Smooth muscle cell (in vitro differentiated cells): ENCODE results near the gene KCNK6. TPM values are rescaled to one million over a fixed set of nuclear protein-coding genes. Genes with fewer than 3 reads are reported as not detected.

Experiments
- DNase-seq: peaks from one replicate; lab custom pipeline; 2025; ENCODE audit not compliant: unreplicated experiment; lab: John Stamatoyannopoulos, UW
- H2AFZ ChIP-seq: fragments of 200-600 bp; sonication (generic); 2 replicates; pipeline ENCODE4 v1.6.0; 2016; ENCODE audit warnings: antibody characterized with exemption, low read depth, mild to moderate bottlenecking
- H3F3A ChIP-seq: fragments of 200-600 bp; sonication (generic); 2 replicates; pipeline ENCODE4 v1.6.0; 2017; ENCODE audit warnings: antibody characterized with exemption, low read depth
- H3K27ac ChIP-seq: fragments of 200-600 bp; sonication (generic); 2 replicates; pipeline ENCODE4 v1.5.1; 2016; ENCODE audit warnings: low read depth, mild to moderate bottlenecking
- H3K27me3 ChIP-seq: fragments of 200-600 bp; sonication (generic); 2 replicates; pipeline ENCODE4 v1.6.1; 2016; ENCODE audit warnings: low read depth, mild to moderate bottlenecking
- H3K36me3 ChIP-seq: fragments of 200-600 bp; sonication (generic); 2 replicates; pipeline ENCODE4 v1.5.1; 2016; ENCODE audit warnings: low read depth
- H3K4me1 ChIP-seq: fragments of 200-600 bp; sonication (generic); 2 replicates; pipeline ENCODE4 v1.5.1; 2016; ENCODE audit warnings: low read depth
- H3K4me2 ChIP-seq: fragments of 200-600 bp; sonication (generic); 2 replicates; pipeline ENCODE4 v1.6.0; 2016; ENCODE audit warnings: mild to moderate bottlenecking
- H3K4me3 ChIP-seq: fragments of 200-600 bp; sonication (generic); 2 replicates; pipeline ENCODE4 v1.5.1; 2016; ENCODE audit warnings: mild to moderate bottlenecking
- H3K79me2 ChIP-seq: fragments of 200-600 bp; sonication (generic); 2 replicates; pipeline ENCODE4 v1.6.0; 2016; ENCODE audit warnings: low read depth, mild to moderate bottlenecking
- H3K9ac ChIP-seq: fragments of 200-600 bp; sonication (generic); 2 replicates; pipeline ENCODE4 v1.6.0; 2016; ENCODE audit warnings: low read depth
- H3K9me3 ChIP-seq: fragments of 200-600 bp; sonication (generic); replicated peaks from 2 replicates; pipeline ENCODE4 v1.5.1; 2016; ENCODE audit warnings: low read depth
- H4K20me1 ChIP-seq: fragments of 200-600 bp; sonication (generic); 2 replicates; pipeline ENCODE4 v1.6.0; 2016; ENCODE audit warnings: low read depth
- WGBS: methylation state at CpG from one replicate; pipeline ENCODE4 v1.1.7; 2016; ENCODE audit warnings: low lambda C conversion rate; 5-methylcytosine and 5-hydroxymethylcytosine counted together
- polyA plus RNA-seq: library from polyadenylated mRNA; unstranded; fragments of >200 nt; fragmentation: Nextera tagmentation; extraction: Ambion mirVana; gene quantifications from 2 replicates; pipeline ENCODE4 v1.2.1, GENCODE V29; 2016
- total RNA-seq: library from RNA; depleted of rRNA; stranded (reverse); fragments of >200 nt; gene quantifications from 2 replicates; pipeline ENCODE4 v1.2.3, GENCODE V29; 2014
- TF ChIP-seq, protein P1 (sequence below): fragments of 200-600 bp; sonication (generic); IDR thresholded peaks from 2 replicates; pipeline ENCODE4 v1.5.1; 2017; ENCODE audit warnings: borderline replicate concordance, mild to moderate bottlenecking, antibody characterized with exemption; ENCODE audit not compliant: insufficient read depth, poor library complexity, severe bottlenecking

Gene KCNK6
- total and polyA plus RNA-seq, 2 experiments from 2014 or later = 6.5 to 12.6 TPM

DNA sequence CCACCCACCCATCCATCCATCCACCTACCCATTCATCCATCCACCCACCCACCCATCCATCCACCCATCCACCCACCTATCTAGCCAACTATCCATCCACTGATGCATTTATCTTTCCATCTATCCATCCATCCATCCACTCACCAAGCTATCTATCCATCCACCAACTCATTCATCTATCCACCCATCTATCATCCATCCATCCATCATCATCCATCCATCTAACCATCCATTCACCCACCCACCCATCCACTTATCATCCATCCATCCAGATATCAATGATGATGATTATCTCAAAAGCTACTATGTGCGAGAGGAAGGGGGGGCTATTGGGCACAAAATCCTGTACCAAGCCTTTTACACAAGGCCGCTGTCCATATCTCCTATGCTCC, 9.4 kb upstream of the KCNK6 start:
- Histone ChIP-seq H4K20me1 (peaks cover 25% of the 10 kb centered on the region), H2AFZ (no peak overlapping the region), H3F3A (no peaks in the 10 kb centered on the region), H3K4me3 (no peak overlapping the region), H3K4me2 (no peak overlapping the region), H3K9me3 (no peaks in the 10 kb centered on the region), H3K79me2 (peaks cover 12% of the 10 kb centered on the region), H3K4me1 (peaks cover 2% of the 10 kb centered on the region), H3K36me3 (no peaks in the 10 kb centered on the region), H3K27me3 (no peaks in the 10 kb centered on the region), H3K27ac (no peak overlapping the region), H3K9ac (no peak overlapping the region)
- WGBS = 97% methylated on average over 2 of the region's 2 CpGs
- TF ChIP-seq, protein P1, sequence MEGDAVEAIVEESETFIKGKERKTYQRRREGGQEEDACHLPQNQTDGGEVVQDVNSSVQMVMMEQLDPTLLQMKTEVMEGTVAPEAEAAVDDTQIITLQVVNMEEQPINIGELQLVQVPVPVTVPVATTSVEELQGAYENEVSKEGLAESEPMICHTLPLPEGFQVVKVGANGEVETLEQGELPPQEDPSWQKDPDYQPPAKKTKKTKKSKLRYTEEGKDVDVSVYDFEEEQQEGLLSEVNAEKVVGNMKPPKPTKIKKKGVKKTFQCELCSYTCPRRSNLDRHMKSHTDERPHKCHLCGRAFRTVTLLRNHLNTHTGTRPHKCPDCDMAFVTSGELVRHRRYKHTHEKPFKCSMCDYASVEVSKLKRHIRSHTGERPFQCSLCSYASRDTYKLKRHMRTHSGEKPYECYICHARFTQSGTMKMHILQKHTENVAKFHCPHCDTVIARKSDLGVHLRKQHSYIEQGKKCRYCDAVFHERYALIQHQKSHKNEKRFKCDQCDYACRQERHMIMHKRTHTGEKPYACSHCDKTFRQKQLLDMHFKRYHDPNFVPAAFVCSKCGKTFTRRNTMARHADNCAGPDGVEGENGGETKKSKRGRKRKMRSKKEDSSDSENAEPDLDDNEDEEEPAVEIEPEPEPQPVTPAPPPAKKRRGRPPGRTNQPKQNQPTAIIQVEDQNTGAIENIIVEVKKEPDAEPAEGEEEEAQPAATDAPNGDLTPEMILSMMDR = no peak
- no peak for DNase-seq

DNA sequence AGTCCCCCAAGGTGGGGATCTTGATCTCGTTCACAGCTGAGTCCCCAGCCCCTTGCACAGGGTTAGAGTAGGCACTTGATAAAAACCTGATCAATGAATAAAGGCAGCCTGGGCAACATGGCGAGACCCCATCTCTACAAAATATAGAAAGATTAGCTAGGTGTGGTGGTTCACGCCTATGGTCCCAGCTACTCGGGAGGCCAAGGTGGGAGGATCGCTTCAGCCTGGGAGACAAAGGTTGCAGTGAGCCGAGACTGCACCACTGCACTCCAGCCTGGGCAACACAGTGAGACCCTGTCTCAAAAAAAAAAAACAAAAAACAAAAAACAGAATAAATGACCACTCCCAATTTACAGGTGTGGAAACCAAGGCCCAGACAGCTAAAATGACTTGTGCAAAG, 8.7 kb upstream of the KCNK6 start:
- TF ChIP-seq, protein P1 = no peak
- Histone ChIP-seq H3K27me3 (no peaks in the 10 kb centered on the region), H3K4me3 (no peak overlapping the region), H3K9ac (no peak overlapping the region), H2AFZ (no peak overlapping the region), H3K79me2 (peaks cover 12% of the 10 kb centered on the region), H3K4me2 (no peak overlapping the region), H3F3A (no peaks in the 10 kb centered on the region), H4K20me1 (peaks cover 25% of the 10 kb centered on the region), H3K27ac (no peak overlapping the region), H3K9me3 (no peaks in the 10 kb centered on the region), H3K36me3 (no peaks in the 10 kb centered on the region), H3K4me1 (no peaks in the 10 kb centered on the region)
- DNase-seq = no peak
- WGBS = 96% methylated on average over 6 of the region's 6 CpGs

DNA sequence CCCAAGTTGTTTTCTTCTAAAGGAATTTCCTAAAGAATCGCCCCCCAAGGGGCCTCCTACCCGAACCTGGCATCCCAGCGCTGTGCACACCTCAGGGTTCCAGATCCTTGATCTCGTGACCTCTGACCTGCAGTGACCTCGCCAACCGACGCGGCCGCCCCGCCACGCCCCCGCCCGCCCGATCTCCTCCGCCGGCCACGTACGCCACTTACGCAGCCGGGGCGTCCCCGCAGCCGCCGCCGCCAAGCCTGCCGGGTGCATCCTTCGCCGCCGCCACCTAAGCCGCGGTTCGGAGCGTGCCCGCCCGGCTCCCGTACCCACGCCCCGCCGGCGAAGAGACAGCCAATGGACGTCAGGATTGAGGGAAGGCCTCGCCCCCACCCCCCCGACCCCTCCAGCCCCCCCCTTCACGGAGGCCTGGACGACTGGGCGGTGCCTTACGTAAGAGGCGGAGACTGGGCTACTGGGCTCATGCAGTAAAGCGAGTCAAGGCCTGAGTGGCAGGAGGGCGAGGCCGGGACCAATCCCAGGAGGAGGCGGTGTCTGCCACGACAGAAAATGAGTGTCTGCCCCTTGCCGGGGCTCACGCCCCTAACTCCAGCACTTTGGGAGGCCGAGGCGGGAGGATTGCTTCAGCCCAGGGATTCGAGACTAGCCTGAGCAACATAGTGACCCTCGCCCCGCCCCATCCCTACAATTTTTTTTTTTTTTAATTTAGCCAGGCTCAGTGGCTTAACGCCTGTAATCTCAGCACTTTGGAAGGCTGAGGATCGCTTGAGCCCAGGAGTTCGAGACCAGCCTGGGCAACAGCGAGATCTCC, 3.8 kb upstream of the KCNK6 start, which contains the start of gene YIF1B:
Gene YIF1B, minus strand, starts transcription at position 291 of the 820 bp plus-strand sequence. Its CDS starts 30 bp downstream, at position 261.
- Histone ChIP-seq H3K4me2 (peak within 1 kb of the TSS; percentile 84), H3F3A (peaks cover 3% of the 10 kb centered on the region), H3K27ac (peak within 1 kb of the TSS; percentile 23), H2AFZ (peak within 1 kb of the TSS; percentile 6), H3K9ac (peak within 1 kb of the TSS; percentile 29), H3K4me3 (peak within 1 kb of the TSS; percentile 54), H3K27me3 (no peaks in the 10 kb centered on the region), H4K20me1 (peaks cover 18% of the 10 kb centered on the region), H3K79me2 (peaks cover 12% of the 10 kb centered on the region), H3K9me3 (no peaks in the 10 kb centered on the region), H3K4me1 (peaks cover 5% of the 10 kb centered on the region), H3K36me3 (no peaks in the 10 kb centered on the region)
- DNase-seq = peak; percentile 91
- WGBS = 3% methylated on average over 51 of the region's 64 CpGs
- TF ChIP-seq, protein P1 = no peak
